ENCODE results near the gene TSGA10IP. TPM values are rescaled to one million over a fixed set of nuclear protein-coding genes. Genes with fewer than 3 reads are reported as not detected.
A peak's percentile ranks its signal among the peaks of the same experiment; 100 is the strongest.

Gene TSGA10IP
- total and polyA plus RNA-seq, 12 donors: 0.03 to 0.33 (median 0.28) TPM; not detected in 8

DNA sequence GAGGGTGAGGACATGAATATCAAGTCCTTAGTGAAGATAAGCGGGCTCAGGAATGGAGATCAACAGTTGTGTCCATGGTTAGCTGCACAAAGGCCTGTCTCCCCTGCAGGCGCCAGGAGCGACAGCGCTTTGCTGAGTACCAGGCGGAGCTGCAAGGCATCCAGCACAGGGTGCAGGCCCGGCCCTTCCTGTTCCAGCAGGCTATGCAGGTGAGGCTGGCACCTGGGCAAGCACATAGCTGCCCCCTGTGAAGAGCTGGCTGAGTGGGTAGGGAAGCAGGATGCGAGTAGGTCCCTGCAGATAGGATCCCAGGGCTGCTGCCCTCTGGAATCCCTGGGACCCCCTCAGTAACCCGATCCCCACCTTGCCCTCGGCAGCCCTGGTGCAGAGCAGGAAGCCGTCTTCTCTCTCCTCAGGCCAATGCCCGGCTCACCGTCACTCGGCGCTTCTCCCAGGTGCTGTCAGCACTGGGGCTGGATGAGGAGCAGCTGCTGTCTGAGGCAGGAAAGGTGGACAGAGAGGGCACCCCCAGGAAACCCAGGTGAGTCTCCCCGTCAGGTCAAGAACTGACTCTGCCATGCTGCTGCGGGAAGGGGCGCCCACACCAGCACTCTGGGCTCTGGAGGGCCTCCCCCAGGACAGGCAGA is 13.6 kb downstream of the TSGA10IP start:
- no peak for DNase-seq
- Histone ChIP-seq H3K4me3 (no peak overlapping the region), H3K27ac (no peak overlapping the region), H3K27me3 (no peaks in the 10 kb centered on the region), H3K9me3 (replicated peaks in 1 of 3) (no peaks in the 10 kb centered on the region), H3K4me1 (replicated peaks in 1 of 2) (peaks cover 16 to 18% of the 10 kb centered on the region in 2 donors), H3K36me3 (replicated peaks in 1 of 2) (peaks cover 0 to under 1% of the 10 kb centered on the region in 2 donors)
- no peak for TF ChIP-seq POLR2A (IDR thresholded peaks at IDR 0.05)
- TF ChIP-seq, protein P1, sequence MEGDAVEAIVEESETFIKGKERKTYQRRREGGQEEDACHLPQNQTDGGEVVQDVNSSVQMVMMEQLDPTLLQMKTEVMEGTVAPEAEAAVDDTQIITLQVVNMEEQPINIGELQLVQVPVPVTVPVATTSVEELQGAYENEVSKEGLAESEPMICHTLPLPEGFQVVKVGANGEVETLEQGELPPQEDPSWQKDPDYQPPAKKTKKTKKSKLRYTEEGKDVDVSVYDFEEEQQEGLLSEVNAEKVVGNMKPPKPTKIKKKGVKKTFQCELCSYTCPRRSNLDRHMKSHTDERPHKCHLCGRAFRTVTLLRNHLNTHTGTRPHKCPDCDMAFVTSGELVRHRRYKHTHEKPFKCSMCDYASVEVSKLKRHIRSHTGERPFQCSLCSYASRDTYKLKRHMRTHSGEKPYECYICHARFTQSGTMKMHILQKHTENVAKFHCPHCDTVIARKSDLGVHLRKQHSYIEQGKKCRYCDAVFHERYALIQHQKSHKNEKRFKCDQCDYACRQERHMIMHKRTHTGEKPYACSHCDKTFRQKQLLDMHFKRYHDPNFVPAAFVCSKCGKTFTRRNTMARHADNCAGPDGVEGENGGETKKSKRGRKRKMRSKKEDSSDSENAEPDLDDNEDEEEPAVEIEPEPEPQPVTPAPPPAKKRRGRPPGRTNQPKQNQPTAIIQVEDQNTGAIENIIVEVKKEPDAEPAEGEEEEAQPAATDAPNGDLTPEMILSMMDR (IDR thresholded peaks at IDR 0.05): no peak
- WGBS, 4 donors: 62 to 66% (median 64%) methylated on average over 11 to 17 of the region's 17 CpGs
- intact Hi-C loops (cut with DNase I): loop anchor here in 1 of 2 donors (5.0 kb wide), 1 partner anchor 37 kb away; no protein-coding TSS in a partner anchor

DNA sequence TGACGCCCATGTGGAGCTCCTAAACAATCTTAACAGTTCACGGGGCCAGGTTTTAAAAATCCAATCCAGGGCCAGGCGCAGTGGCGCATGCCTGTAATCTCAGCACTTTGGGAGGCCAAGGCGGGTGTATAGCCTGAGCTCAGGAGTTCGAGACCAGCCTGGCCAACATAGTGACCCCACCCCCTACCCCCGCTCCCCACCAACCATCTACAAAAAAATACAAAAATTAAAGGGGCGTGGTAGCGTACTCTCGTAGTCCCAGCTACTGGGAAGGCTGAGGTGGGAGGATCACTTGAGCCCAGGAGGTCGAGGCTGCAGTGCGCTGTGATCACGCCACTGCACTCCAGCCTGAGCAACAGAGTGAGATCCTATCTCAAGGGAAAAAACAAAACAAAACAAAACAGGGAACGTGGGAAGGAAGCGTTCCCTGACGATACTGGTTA is 15.6 kb downstream of the TSGA10IP start:
- Histone ChIP-seq H3K36me3 (replicated peaks in 1 of 2) (peaks cover 0 to 20% of the 10 kb centered on the region in 2 donors), H3K9me3 (replicated peaks in 1 of 3) (no peaks in the 10 kb centered on the region), H3K4me3 (peak overlapping the region; percentile 39 to 100 (median 93)), H3K27me3 (no peaks in the 10 kb centered on the region), H3K27ac (peak overlapping the region; percentile 57 to 88 (median 82)), H3K4me1 (replicated peaks in 1 of 2) (peaks cover 16 to 21% of the 10 kb centered on the region in 2 donors)
- 45 to 53% (median 48%) methylated on average over 16 of the region's 16 CpGs for WGBS, 4 donors
- TF ChIP-seq POLR2A (IDR thresholded peaks at IDR 0.05): no peak
- TF ChIP-seq, protein P1 (IDR thresholded peaks at IDR 0.05): no peak
- DNase-seq: no peak
- intact Hi-C loops (cut with DNase I): loop anchor here (5.0 kb wide), 2 partner anchors 74 to 79 kb away; partner anchors contain the start of gene FIBP (in 1 of the 2)

- Histone ChIP-seq H3K9me3 (replicated peaks in 1 of 3) (no peaks in the 10 kb centered on the region), H3K36me3 (replicated peaks in 1 of 2) (peaks cover 0 to 27% of the 10 kb centered on the region in 2 donors), H3K4me3 (peak within 1 kb of the TSS; percentile 91 to 100 (median 93)), H3K27me3 (no peaks in the 10 kb centered on the region), H3K27ac (peak within 1 kb of the TSS; percentile 57 to 88 (median 82)), H3K4me1 (replicated peaks in 1 of 2) (peaks cover 16 to 21% of the 10 kb centered on the region in 2 donors)
- TF ChIP-seq POLR2A (IDR thresholded peaks at IDR 0.05): peak; percentile 54 to 68
- TF ChIP-seq, protein P1 (IDR thresholded peaks at IDR 0.05): peak in 1 of 6 experiments; percentile 11
- DNase-seq: peak; percentile 95 to 99 (median 97)
- 0 to 1% (median 0%) methylated on average over 38 to 97 of the region's 97 CpGs for WGBS, 4 donors
- intact Hi-C loops (cut with DNase I): loop anchor here (5.0 kb wide), 2 partner anchors 74 to 79 kb away; partner anchors contain the start of gene FIBP (in 1 of the 2)
Observed at GRCh38 chr11:65961267-65962140, 16.2 kb downstream of the TSGA10IP start, which contains the start of gene SART1. Gene SART1 (plus strand): TSS chr11:65961734. CDS start chr11:65961781, 47 bp downstream.
